SK-N-SH (cell line): ENCODE results near the gene SPOCK1. TPM values are rescaled to one million over a fixed set of nuclear protein-coding genes. Genes with fewer than 3 reads are reported as not detected.
A peak's percentile ranks its signal among the peaks of the same experiment; 100 is the strongest.

Experiments used
- CTCF ChIA-PET: fragments of 300-600, 350-600 bp; formaldehyde crosslinking; extraction: SDS; loops from one replicate; lab custom pipeline; 2021; lab: Yijun Ruan, JAX
- POLR2A ChIA-PET: fragments of 350-600 bp; sonication (Branson Sonifier 250); formaldehyde crosslinking; extraction: SDS; loops from one replicate; lab custom pipeline; 2020; ENCODE audit warnings: antibody characterized with exemption, inconsistent platforms; lab: Yijun Ruan, JAX
- DNase-seq: peaks from one replicate; pipeline ENCODE4 v3.0.0; 2012
- H2AFZ ChIP-seq: fragments of 200-600 bp; sonication (generic); 2 replicates; pipeline ENCODE4 v1.8.1; 2016; ENCODE audit warnings: antibody characterized with exemption, mild to moderate bottlenecking, low read depth
- H3F3A ChIP-seq: fragments of 200-600 bp; sonication (generic); replicated peaks from 2 replicates; pipeline ENCODE3; 2016; ENCODE audit warnings: antibody characterized with exemption, mild to moderate bottlenecking; ENCODE audit not compliant: insufficient read depth
- H3K27ac ChIP-seq, 2 experiments: fragments of 200-500 bp in 1 of 2; fragments of 200-600 bp in 1 of 2; sonication (Bioruptor generic) in 1 of 2; sonication (generic), shearing (Covaris generic) in 1 of 2; 2 replicates each; pipeline versions ENCODE4 v1.5.1 to v1.6.1; 2014 to 2016; ENCODE audit warnings: low read depth in 2 of 2, inconsistent platforms in 1 of 2, low read length in 1 of 2, mild to moderate bottlenecking in 1 of 2, mixed read lengths in 1 of 2
- H3K27me3 ChIP-seq: fragments of 200-600 bp; sonication (generic), shearing (Covaris generic); 2 replicates; pipeline ENCODE4 v1.6.1; 2016; ENCODE audit warnings: mixed run types; ENCODE audit not compliant: insufficient read depth
- H3K36me3 ChIP-seq, 2 experiments: fragments of 200-500 bp in 1 of 2; fragments of 200-600 bp in 1 of 2; sonication (Bioruptor generic) in 1 of 2; sonication (generic) in 1 of 2; replicated peaks in 1 of 2; 2 replicates each; pipeline versions ENCODE3 to v1.5.1; 2014 to 2016; ENCODE audit warnings: low read length in 1 of 2, mild to moderate bottlenecking in 1 of 2; ENCODE audit not compliant: insufficient read depth in 2 of 2, control insufficient read depth in 1 of 2
- H3K4me1 ChIP-seq, 2 experiments: fragments of 200-500 bp in 1 of 2; fragments of 200-600 bp in 1 of 2; sonication (Bioruptor generic) in 1 of 2; sonication (generic), shearing (Covaris generic) in 1 of 2; 2 replicates each; pipeline versions ENCODE4 v1.5.1 to v1.6.1; 2014 to 2016; ENCODE audit warnings: low read depth in 1 of 2, low read length in 1 of 2, mixed run types in 1 of 2; ENCODE audit not compliant: insufficient read depth in 2 of 2, control insufficient read depth in 1 of 2
- H3K4me2 ChIP-seq: fragments of 200-600 bp; sonication (generic), shearing (Covaris generic); 2 replicates; pipeline ENCODE4 v1.6.1; 2017; ENCODE audit warnings: mixed run types
- H3K4me3 ChIP-seq, 2 experiments: fragments of 200-500 bp in 1 of 2; fragments of 200-600 bp in 1 of 2; sonication (Bioruptor generic) in 1 of 2; sonication (generic), shearing (Covaris generic) in 1 of 2; 2 replicates each; pipeline versions ENCODE4 v1.5.1 to v1.8.1; 2014 to 2016; ENCODE audit warnings: low read depth in 2 of 2, inconsistent platforms in 1 of 2, low read length in 1 of 2, mild to moderate bottlenecking in 1 of 2, mixed read lengths in 1 of 2, moderate library complexity in 1 of 2
- H3K79me2 ChIP-seq: fragments of 200-600 bp; sonication (generic); 2 replicates; pipeline ENCODE4 v1.8.1; 2017; ENCODE audit warnings: mild to moderate bottlenecking; ENCODE audit not compliant: insufficient read depth
- H3K9ac ChIP-seq: fragments of 200-600 bp; sonication (generic); 2 replicates; pipeline ENCODE4 v1.6.1; 2017; ENCODE audit warnings: mixed run types
- H3K9me2 ChIP-seq: fragments of 200-600 bp; sonication (generic); 2 replicates; pipeline ENCODE4 v1.6.1; 2017; ENCODE audit warnings: mixed run types
- H3K9me3 ChIP-seq: fragments of 200-600 bp; sonication (generic); 2 replicates; pipeline ENCODE4 v1.6.1; 2017; ENCODE audit warnings: mixed run types, mild to moderate bottlenecking, moderate library complexity
- H4K20me1 ChIP-seq: fragments of 200-600 bp; sonication (generic); 2 replicates; pipeline ENCODE4 v1.6.1; 2017; ENCODE audit warnings: mild to moderate bottlenecking, mixed run types; ENCODE audit not compliant: insufficient read depth
- ELF1 ChIP-seq: IDR thresholded peaks from 2 replicates; pipeline ENCODE4 v1.4.0; 2012
- EP300 ChIP-seq, 2 experiments: IDR thresholded peaks; 2 replicates each; pipeline versions ENCODE4 v1.4.0 to v1.6.1; 2012; ENCODE audit warnings: borderline replicate concordance in 1 of 2, low read depth in 1 of 2, low read length in 1 of 2
- EZH2phosphoT487 ChIP-seq: fragments of 200-600 bp; sonication (generic); IDR thresholded peaks from 2 replicates; pipeline ENCODE4 v1.6.1; 2017; ENCODE audit warnings: low read depth, mixed run types, mild to moderate bottlenecking, antibody characterized with exemption, moderate library complexity, borderline replicate concordance
- RAD21 ChIP-seq: IDR thresholded peaks from 2 replicates; pipeline ENCODE4 v1.6.1; 2012; ENCODE audit warnings: mild to moderate bottlenecking, low read length
- TEAD4 ChIP-seq: IDR thresholded peaks from 2 replicates; pipeline ENCODE4 v1.4.0; 2012; ENCODE audit warnings: mild to moderate bottlenecking, borderline replicate concordance; ENCODE audit not compliant: insufficient read depth
- WGBS: methylation state at CpG from one replicate; pipeline ENCODE4 v1.1.6; 2017; ENCODE audit warnings: low lambda C conversion rate; 5-methylcytosine and 5-hydroxymethylcytosine counted together
- polyA plus RNA-seq, 3 experiments: library from polyadenylated mRNA; depleted of rRNA; stranded (reverse); fragments of >200 nt; gene quantifications; 2 replicates each; pipeline ENCODE4 v1.2.3, GENCODE V29; 2012
- TF ChIP-seq, protein P1 (sequence below): fragments of 150-350 bp; IDR thresholded peaks from 2 replicates; pipeline ENCODE4 v1.6.1; 2016; ENCODE audit warnings: mild to moderate bottlenecking, low read depth, low read length

SPOCK1 gene
- polyA plus RNA-seq, 1 of the 3 experiments (the other 2 are of a cell fraction) = 11.3 TPM

DNA sequence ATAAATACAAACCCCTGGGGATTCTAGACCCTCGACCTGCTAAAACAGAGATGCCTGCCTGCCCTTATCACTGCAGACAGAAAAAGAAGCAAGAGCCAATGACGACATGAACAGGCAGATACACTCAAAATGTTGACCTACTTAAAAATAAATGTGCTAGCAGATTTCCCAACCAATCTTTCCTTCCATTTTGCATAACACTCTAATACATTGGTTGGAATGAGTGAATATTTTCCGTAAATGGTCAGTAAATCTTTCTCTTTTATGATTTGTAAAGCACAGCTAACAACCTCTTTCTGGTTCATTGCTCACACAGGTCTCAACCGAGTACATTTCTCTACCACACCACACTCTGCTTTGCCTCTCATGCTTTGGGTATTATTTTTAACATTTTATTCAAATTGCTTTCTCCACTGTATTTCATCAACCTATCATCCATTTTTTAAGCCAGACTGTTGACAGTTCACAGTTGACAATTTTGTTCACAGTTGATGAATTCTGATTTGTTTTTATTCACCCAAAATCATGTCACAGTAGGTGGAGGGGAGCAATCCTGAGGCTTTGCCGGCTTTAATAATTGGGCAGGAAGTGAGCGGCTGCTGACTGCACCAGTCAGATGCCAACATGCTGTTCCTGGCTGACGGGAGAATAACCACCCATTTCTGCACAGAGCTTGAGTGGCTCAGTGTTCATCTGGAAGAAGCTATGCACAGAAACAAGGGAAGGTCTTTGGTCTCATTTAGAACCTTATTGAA lies 426.6 kb downstream of the SPOCK1 start:
- peaks cover 13% of the 10 kb centered on the region for H3F3A ChIP-seq
- TF ChIP-seq, protein P1, sequence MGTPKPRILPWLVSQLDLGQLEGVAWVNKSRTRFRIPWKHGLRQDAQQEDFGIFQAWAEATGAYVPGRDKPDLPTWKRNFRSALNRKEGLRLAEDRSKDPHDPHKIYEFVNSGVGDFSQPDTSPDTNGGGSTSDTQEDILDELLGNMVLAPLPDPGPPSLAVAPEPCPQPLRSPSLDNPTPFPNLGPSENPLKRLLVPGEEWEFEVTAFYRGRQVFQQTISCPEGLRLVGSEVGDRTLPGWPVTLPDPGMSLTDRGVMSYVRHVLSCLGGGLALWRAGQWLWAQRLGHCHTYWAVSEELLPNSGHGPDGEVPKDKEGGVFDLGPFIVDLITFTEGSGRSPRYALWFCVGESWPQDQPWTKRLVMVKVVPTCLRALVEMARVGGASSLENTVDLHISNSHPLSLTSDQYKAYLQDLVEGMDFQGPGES = no peak
- no peak for TF ChIP-seq EP300 (IDR thresholded peaks at IDR 0.05; ENCODE audit: borderline replicate concordance in 1 of 2, low read depth in 1 of 2, low read length in 1 of 2)
- WGBS = 49% methylated on average over 7 of the region's 7 CpGs
- H3K79me2 ChIP-seq = no peaks in the 10 kb centered on the region
- POLR2A ChIA-PET = no interaction called here
- H3K27ac ChIP-seq = peak overlapping the region in 1 of 2 experiments; percentile 47; a peak in 1 of 4 replicates
- no peaks in the 10 kb centered on the region for H3K9me3 ChIP-seq
- DNase-seq = no peak
- no peak overlapping the region for H3K4me3 ChIP-seq
- H3K4me1 ChIP-seq = peaks cover 0 to 17% of the 10 kb centered on the region in 2 experiments; a peak in 2 of 4 replicates
- peak overlapping the region; percentile 54 for H3K4me2 ChIP-seq
- H3K36me3 ChIP-seq = no peaks in the 10 kb centered on the region
- no peak overlapping the region for H3K9ac ChIP-seq
- no peaks in the 10 kb centered on the region for H3K9me2 ChIP-seq
- H2AFZ ChIP-seq = no peak overlapping the region
- H3K27me3 ChIP-seq = no peaks in the 10 kb centered on the region
- CTCF ChIA-PET = interaction anchor here (1.4 kb wide), 1 partner anchor 14 kb away, joined by 4 read pairs; no protein-coding TSS in a partner anchor
- no peaks in the 10 kb centered on the region for H4K20me1 ChIP-seq

DNA sequence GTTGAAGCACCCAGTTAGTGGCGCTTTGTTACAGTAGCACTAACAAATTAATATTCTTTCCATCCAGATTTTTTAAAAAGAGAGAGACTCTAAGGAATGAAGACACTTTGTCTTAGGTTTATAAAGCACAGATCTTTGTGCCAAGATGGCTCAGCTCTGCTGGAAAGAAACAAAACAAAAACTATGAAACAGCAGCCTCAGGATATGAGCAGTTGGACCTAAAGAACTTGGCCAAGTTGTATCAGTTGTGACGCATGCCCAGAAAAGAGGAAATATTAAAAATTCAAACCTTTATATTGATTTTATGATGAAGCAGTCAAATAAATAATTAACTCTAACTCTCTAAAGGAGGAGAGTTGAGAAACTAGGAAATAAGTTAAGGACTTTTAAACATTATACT lies 427.2 kb downstream of the SPOCK1 start:
- Histone ChIP-seq H3K9me3 (no peaks in the 10 kb centered on the region), H3K27ac (no peak overlapping the region), H3K4me2 (no peak overlapping the region), H3K79me2 (no peaks in the 10 kb centered on the region), H3K9me2 (no peaks in the 10 kb centered on the region), H3F3A (peaks cover 13% of the 10 kb centered on the region), H3K27me3 (no peaks in the 10 kb centered on the region), H4K20me1 (no peaks in the 10 kb centered on the region), H3K36me3 (no peaks in the 10 kb centered on the region), H3K4me1 (peaks cover 0 to 17% of the 10 kb centered on the region in 2 experiments; a peak in 2 of 4 replicates), H2AFZ (no peak overlapping the region), H3K9ac (no peak overlapping the region), H3K4me3 (no peak overlapping the region)
- TF ChIP-seq RAD21 (no peak), ELF1 (no peak), TEAD4 (no peak)
- WGBS = 85% methylated on average over 2 of the region's 2 CpGs
- POLR2A ChIA-PET = no interaction called here
- DNase-seq = no peak
- CTCF ChIA-PET = interaction anchor here (1.4 kb wide), 1 partner anchor 13 kb away, joined by 4 read pairs; no protein-coding TSS in a partner anchor

GRCh38 chr5:137071526-137071925 lies 427.6 kb downstream of the SPOCK1 start:
- ChIA-PET CTCF (no interaction called here), POLR2A (no interaction called here)

More at GRCh38 chr5:137071526-137071925, 427.6 kb downstream of the SPOCK1 start:
- Histone ChIP-seq H3K9ac (no peak overlapping the region), H3K36me3 (peaks cover 0 to 2% of the 10 kb centered on the region in 2 experiments), H3K9me3 (no peaks in the 10 kb centered on the region), H3K27ac (no peak overlapping the region), H3K9me2 (no peaks in the 10 kb centered on the region), H3K4me3 (no peak overlapping the region), H3K4me1 (peaks cover 0 to 17% of the 10 kb centered on the region in 2 experiments; a peak in 2 of 4 replicates), H3K27me3 (no peaks in the 10 kb centered on the region), H2AFZ (no peak overlapping the region), H4K20me1 (no peaks in the 10 kb centered on the region), H3K79me2 (no peaks in the 10 kb centered on the region), H3F3A (peaks cover 13% of the 10 kb centered on the region), H3K4me2 (no peak overlapping the region)
- no peak for TF ChIP-seq EZH2phosphoT487
- WGBS = 68% methylated on average over 3 of the region's 3 CpGs
- no peak for DNase-seq
